ENCODE data around the gene TULP1.

TULP1 gene

GRCh38 chr6:35465646-35466045 lies 47.0 kb downstream of the TULP1 start:
- no peak for DNase-seq (ENCODE audit: low read depth)

GRCh38 chr6:35463292-35463691 lies 49.4 kb downstream of the TULP1 start:
- no peak for DNase-seq (ENCODE audit: low read depth)

- DNase-seq (ENCODE audit: low read depth) = no peak
Observed at GRCh38 chr6:35461270-35461669, 51.4 kb downstream of the TULP1 start.

GRCh38 chr6:35457907-35458306 lies 54.8 kb downstream of the TULP1 start:
- DNase-seq (ENCODE audit: low read depth) = no peak

GRCh38 chr6:35454391-35455110 lies 58.1 kb downstream of the TULP1 start:
- no peak for DNase-seq (ENCODE audit: low read depth)

GRCh38 chr6:35453236-35453635 lies 59.5 kb downstream of the TULP1 start:
- DNase-seq (ENCODE audit: low read depth) = no peak

- DNase-seq (ENCODE audit: low read depth) = peak; percentile 81
Observed at GRCh38 chr6:35452183-35453090, 60.3 kb downstream of the TULP1 start, which contains the start of gene FANCE. FANCE (plus strand) TSS chr6:35452338; CDS start chr6:35452546, 208 bp downstream.

- DNase-seq (ENCODE audit: low read depth) = no peak
Observed at GRCh38 chr6:35451354-35452182, 61.1 kb downstream of the TULP1 start.

- no peak for DNase-seq (ENCODE audit: low read depth)
Observed at GRCh38 chr6:35449287-35449881, 63.3 kb downstream of the TULP1 start.

GRCh38 chr6:35448191-35448590 lies 64.5 kb downstream of the TULP1 start:
- DNase-seq (ENCODE audit: low read depth) = no peak

All from T-helper 22 cell (primary cell).